Daoy (cell line): ENCODE results near the gene INPP5J. TPM values are rescaled to one million over a fixed set of nuclear protein-coding genes. Genes with fewer than 3 reads are reported as not detected.
"Not testable (repeated sequence)": the region's sequence is repeated elsewhere in the genome, so short reads cannot be mapped to it uniquely, and the experiment has no call there.

Experiments
- DNase-seq: peaks from one replicate; pipeline ENCODE4 v3.0.0-alpha.2; 2015; ENCODE audit warnings: low read depth
- total RNA-seq: library from RNA; depleted of rRNA; stranded (reverse); fragments of >200 nt; shearing (Covaris generic); gene quantifications from 2 replicates; pipeline ENCODE4 v1.2.3, GENCODE V29; 2014; rRNA removed

The INPP5J gene
- 0.80 and 1.3 TPM in 2 replicates for total RNA-seq

DNA sequence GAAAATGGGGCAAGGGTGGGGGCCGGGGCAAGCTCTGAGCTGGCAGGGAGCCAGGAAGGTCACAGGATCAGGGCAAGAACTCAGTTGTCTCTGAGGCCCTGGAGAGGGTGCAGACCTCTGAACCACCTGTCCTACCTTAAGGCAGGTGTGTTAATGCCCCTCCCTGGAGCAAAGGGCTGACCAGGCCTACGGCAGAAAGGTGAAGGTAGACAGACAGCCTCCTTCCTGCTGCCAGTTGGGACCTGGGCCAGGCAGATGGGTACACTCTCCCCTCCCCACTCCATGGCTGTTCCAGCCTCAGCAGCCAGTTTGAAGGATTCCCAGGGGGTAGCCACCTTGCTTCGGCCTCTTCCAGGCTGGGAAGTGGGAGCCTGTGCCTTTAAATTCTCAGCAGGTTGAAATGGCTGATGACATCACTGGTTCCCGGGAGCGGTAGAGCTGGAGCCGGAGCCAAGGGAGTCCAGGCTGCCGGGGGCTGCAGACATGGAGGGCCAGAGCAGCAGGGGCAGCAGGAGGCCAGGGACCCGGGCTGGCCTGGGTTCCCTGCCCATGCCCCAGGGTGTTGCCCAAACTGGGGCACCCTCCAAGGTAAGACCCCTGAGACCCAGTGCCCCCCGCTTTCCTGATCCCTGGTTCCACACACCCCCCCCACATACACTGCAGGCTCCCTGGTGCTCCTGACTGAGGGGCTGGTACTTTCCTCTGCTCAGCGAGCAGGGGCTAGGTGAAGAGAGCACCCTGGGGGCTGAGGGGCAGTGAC is at the start of gene INPP5J:
Gene INPP5J, plus strand, starts transcription at position 435 of the 760 bp plus-strand sequence. Its CDS starts 49 bp downstream, at position 484.
- peak; percentile 50 for DNase-seq

DNA sequence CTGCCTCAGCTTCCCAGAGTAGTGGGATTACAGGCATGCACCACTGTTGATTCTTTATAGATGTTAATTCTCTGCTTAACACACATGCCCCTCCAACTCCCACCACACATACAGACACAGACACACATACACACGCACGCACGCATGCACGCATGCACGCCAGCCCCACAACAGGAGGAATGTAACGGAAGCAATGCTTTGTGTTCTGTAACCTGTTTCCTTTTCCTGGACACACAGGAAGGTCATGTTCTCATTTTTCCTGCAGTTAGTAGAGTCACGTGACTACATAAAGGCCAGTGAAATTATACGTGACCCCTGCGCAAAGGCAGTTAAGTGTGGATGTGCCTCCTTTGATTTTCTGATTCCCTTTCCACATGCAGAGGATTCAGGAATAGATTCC is 49.6 kb upstream of the INPP5J start:
- DNase-seq: not testable (repeated sequence)

DNA sequence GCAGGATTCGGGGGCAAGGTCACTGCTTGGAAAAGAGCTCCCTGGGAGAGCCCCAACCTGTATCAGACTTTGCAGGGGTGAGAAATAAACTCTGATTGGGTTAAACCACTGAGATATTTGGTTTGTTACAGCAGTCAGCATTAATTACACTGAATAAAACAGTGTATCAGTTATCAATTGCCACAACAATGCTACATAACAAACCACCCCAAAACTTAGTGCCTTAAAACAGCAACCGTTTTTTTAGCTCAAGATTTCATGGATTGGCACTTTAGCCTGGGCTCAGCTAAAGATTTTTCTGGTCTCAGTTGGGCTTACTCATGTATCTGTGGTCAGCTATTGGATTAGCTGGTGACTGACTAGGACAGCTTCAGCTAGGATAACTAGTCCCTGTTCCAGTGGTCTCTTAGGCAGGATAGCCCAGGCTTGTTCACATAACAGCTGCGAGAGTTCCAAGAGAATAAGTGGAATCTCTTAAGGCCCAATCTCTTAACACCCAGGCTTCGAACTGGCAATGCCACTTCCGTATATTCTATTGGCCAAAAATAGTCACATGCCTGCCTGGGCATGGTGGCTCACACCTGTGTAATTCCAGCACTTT is 49.1 kb upstream of the INPP5J start:
- not testable (repeated sequence) for DNase-seq

- DNase-seq: no peak
These were observed 46.8 kb upstream of the INPP5J start for GRCh38 chr22:31075961-31076360.

GRCh38 chr22:31077681-31078080 is 45.1 kb upstream of the INPP5J start:
- no peak for DNase-seq

DNA sequence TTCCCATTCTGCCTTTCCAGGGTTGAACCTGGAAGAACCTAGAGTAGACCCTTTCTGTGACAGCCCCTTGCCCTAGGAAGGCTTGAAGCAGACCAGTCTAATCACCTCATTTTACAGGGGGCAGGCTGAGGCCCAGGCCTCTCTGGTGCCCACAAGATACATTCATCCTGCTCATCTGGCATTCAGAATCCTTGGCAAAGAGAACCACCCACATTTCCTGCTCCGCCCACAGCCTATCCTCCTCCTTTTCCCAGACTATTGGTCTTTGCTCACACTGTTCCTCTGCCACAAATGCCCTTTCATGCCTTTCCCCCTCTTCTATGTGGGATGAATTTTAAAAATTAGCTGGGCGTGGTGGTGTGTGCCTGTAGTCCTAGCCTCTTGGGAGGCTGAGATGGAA is 44.4 kb upstream of the INPP5J start:
- peak; percentile 28 for DNase-seq

- no peak for DNase-seq
These were observed 43.6 kb upstream of the INPP5J start for GRCh38 chr22:31079095-31079642.

- no peak for DNase-seq
These were observed 42.5 kb upstream of the INPP5J start for GRCh38 chr22:31080164-31080847.

GRCh38 chr22:31080848-31081649 is 41.7 kb upstream of the INPP5J start, which contains the start of gene SMTN:
Gene SMTN (plus strand): TSS chr22:31081318. CDS start chr22:31083259, 1,941 bp downstream.
- peak; percentile 94 for DNase-seq

DNA sequence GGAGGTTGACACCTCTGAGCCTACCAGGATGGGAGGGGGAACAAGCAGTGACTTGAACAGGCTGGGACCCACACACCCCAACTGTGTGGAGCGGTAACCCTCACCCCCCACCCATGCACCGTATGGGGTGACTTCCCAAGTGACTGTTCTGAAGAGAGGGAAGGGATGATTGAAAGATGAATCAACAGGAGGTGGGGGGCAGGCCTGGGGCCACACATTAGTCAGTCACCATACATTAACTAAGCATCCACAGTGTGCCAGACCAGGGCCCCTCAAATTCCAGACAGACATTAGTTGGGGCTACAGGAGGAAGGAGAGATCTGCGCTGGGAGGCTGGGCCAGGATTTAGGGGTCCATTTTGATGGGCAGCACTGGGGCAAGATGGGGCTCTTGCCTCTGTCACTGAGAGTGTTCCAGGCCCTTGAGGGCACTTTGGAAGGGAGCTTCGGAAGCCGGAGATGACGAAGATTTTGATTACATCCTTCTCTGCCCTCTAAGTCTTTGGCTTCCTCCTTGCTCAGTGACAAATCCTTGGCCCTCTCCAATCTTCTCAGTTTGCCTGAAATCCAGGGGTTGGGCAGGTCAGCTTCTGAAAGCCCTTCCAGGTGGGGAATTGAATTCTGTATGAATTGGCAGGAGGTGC is 40.7 kb upstream of the INPP5J start:
- peak; percentile 77 for DNase-seq

- peak; percentile 51 for DNase-seq
These were observed 40.0 kb upstream of the INPP5J start for GRCh38 chr22:31082606-31083376.

- no peak for DNase-seq
These were observed 39.4 kb upstream of the INPP5J start for GRCh38 chr22:31083377-31083768.

DNA sequence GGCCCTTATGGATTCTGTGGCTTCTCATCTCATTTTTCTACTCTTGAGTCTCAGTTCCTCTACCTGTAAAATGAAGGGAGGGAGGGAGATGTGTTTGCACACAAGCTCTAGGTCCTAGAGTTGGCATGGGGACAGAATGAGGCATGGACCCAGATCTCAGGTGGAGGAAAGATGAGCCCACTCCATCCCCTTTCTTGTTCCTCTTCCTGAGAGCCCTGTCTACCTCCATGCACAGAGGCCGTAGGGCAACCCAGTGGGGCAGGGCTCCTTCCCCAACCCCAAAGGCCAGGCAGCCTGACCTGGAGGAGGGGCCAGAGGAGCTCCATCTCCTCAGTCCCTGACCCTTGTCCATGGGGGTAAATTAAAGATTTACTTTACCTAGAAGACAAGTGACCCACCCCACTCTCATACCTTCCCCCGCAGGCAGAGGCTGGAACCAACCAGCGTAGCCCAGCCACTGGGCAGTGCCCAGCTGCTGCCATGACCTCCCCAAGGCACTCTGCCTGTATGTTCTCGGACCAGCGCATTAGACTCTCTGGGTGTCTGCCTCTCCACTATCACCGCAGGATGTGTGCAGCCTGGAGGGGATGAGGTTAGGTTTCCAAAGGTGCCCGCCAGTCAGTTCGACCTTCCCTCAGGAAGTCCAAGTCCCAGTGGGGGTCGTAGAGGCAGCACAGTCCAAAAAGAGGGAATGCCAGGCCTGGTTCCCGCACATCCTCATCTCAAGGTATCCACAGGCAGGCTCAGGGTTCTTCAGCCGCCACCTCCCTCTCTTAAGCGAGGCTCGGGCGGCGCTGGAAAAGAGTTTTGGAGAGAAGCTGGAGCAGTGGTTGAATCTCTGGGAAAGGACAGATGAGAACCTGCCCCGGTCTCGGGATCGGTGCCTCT is 38.6 kb upstream of the INPP5J start:
- no peak for DNase-seq

DNA sequence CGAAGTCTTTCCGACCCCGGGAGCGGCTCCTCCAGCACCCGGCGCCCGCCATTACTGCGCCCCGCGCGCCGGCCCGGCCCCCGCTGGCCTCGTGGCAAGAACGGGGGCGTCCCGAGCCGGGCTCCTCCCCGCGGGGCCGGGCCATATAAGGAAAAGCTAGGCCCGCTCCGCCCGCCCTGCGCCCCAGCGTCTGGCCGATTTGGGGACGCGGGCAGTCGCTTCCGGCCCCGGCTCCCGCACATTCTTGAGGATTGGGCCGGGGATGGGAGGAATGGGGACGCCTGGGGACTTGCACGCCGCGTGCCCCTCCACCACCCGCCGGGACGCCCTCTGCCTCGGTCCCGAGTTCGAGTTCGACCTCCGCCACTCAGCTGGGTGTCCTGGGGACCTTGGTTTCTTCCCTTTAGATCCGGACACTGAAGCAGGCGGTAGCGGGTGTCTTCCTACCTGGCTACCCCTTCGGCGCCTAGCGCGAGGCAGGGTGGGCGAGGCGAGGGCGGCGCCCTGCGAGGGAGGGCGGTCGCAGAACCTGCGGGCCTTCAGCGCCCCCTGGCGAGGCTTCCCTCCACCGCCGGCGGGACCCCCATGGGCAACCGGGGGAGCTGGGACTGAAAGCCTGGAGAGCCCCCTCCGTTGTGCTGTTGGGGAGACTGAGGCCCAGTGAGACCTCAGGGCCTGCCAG is 37.8 kb upstream of the INPP5J start:
- peak; percentile 71 for DNase-seq

DNA sequence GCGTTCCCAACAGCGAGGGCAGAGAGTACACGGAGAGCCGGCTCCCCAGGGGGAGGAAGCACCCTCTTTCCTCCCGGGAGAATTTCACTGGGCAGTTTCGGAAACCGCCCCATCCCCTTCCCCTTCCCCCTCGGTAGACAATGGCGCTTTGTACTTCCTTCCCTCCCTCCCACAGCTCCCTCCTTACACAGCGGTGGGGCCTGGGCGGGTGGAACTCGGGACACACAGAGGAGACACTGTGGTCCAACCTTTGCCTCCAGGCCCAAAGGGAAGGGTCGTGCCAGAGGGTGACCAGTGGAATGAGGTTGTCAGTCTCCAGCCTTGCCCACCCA is 37.3 kb upstream of the INPP5J start:
- no peak for DNase-seq

DNA sequence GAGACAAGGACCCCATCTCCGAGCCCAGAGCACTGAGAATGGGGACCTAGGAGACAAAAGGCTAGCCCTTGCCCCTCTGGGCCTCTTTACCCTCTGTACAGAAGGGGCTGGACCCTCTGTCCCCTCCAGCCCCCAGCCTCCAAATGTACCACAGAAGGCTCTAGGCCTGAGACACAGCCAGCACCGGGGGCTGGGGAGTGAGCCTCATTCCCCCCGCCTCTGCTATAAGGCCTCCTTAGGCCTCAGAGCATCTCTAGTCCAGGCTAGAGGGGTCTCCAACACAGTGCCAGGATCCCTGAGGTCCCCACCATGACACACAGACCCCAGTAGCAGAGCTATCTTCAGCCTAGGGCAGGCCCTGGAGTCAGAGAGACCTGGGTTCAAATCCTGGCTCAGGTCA is 36.8 kb upstream of the INPP5J start:
- DNase-seq: no peak

DNA sequence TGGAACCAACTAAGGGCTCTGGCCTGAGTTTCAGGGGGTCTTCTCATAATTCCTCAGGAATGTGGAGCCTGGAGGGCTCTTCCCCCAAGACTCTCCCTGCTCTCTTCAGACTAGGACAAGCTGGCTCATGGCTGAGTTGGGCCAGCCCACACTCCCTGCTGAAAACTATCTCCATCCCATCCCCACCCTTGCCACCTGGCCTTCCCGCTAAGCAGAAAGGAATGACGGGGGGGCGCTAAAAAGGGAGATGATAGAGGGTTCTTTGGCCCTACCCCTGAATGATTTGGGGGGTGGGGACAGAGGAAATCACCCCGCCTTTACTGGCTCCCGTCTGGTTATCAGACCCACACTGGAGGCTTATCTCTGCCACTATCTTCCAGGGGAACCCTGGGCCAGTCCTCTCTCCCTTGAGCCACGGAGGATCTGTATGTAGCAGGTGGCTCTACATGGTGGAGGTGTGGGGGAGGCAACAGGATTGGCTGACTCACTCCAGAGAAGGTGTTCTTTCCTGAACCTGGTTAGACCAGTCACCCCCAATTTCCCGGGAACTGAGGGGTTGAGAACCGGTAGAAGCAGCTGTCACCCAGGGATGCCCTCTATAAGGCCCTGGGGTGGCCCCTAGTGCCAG is 35.9 kb upstream of the INPP5J start:
- no peak for DNase-seq

DNA sequence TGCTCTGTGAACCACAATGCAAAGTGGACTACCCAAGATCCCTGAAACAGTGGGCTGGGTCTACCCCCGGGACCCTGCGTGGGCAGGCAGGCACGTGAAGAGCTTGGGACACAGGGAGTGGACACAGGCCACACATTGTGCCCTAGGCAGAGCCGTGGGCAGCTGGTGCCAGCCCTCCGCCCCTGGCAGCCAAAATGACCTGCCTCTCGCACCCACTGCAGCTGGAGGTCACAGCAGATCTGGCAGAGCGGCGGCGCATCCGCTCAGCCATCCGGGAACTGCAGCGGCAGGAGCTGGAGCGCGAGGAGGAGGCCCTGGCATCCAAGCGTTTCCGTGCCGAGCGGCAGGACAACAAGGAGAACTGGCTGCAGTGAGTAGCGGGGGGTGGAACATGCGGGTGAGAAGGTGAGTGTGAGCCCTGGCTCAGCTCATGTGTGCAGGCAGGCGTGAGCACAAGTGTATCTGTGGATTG is 35.0 kb upstream of the INPP5J start:
- no peak for DNase-seq
